Thyroid gland (tissue), 4 donors: ENCODE data around the gene CERKL.

Experiments
- POLR2A ChIP-seq, 2 donors: fragments of 450-650 bp; IDR thresholded peaks; one replicate each; pipeline ENCODE4 v1.6.1; 2017; ENCODE audit warnings: antibody characterized with exemption in 2 of 2, mild to moderate bottlenecking in 2 of 2, moderate library complexity in 1 of 2
- TF ChIP-seq, protein P1 (sequence below), 6 experiments: fragments of 200-600 bp in 3 of 6; fragments of 450-650 bp in 3 of 6; sonication (generic) in 3 of 6; IDR thresholded peaks; one replicate each; pipeline ENCODE4 v1.5.1; 2016 to 2019; ENCODE audit warnings: antibody characterized with exemption in 6 of 6, mild to moderate bottlenecking in 2 of 6, inconsistent platforms in 1 of 6, moderate library complexity in 1 of 6

DNA sequence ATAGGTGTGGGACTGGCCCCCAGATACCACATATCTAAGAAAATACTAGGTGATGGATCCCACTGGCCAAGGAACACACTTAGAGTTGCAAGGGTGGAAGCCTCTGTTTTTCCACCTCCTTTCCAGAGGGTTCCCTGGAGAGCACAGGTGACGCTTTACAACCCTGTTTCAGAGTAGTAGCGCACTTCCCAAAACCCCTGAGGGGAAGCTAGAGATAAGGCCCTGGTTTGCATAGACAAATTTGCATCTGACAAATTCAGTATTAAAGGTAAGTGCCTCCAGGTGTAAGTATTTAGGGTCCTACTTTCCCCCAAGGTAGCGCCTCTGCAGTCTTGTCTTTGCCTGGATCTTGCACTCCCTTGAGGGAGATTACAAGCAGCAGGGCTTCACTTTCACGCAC is 474 bp upstream of the CERKL start:
- TF ChIP-seq, protein P1, sequence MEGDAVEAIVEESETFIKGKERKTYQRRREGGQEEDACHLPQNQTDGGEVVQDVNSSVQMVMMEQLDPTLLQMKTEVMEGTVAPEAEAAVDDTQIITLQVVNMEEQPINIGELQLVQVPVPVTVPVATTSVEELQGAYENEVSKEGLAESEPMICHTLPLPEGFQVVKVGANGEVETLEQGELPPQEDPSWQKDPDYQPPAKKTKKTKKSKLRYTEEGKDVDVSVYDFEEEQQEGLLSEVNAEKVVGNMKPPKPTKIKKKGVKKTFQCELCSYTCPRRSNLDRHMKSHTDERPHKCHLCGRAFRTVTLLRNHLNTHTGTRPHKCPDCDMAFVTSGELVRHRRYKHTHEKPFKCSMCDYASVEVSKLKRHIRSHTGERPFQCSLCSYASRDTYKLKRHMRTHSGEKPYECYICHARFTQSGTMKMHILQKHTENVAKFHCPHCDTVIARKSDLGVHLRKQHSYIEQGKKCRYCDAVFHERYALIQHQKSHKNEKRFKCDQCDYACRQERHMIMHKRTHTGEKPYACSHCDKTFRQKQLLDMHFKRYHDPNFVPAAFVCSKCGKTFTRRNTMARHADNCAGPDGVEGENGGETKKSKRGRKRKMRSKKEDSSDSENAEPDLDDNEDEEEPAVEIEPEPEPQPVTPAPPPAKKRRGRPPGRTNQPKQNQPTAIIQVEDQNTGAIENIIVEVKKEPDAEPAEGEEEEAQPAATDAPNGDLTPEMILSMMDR (IDR thresholded peaks at IDR 0.05) = no peak
- no peak for TF ChIP-seq POLR2A (IDR thresholded peaks at IDR 0.05)
